ENCODE data around the gene SDS. TPM values are rescaled to one million over a fixed set of nuclear protein-coding genes. Genes with fewer than 3 reads are reported as not detected.

The SDS gene
- total and polyA plus RNA-seq, 2 donors from 2014 or later, result 1.0 TPM; not detected in 1

GRCh38 chr12:113425960-113426453, 22.3 kb upstream of the SDS start:
- H3K27ac ChIP-seq (ENCODE audit: low read depth in 2 of 2, low read length in 2 of 2), result no peak overlapping the region
- H3K4me3 ChIP-seq (ENCODE audit: low read length in 3 of 3), result no peak overlapping the region
- H3K4me1 ChIP-seq (ENCODE audit: control insufficient read depth in 2 of 3, insufficient read depth in 2 of 3, low read depth in 1 of 3, low read length in 3 of 3), result peaks cover 0 to 8% (median 0%) of the 10 kb centered on the region in 3 donors
- FAIRE-seq (no peak), DNase-seq (no peak)
- no peaks in the 10 kb centered on the region for H3K27me3 ChIP-seq (ENCODE audit: control insufficient read depth, insufficient read depth, low read length)
- intact Hi-C loops (cut with DNase I), result no loop called here
- H3K9me3 ChIP-seq (ENCODE audit: control insufficient read depth in 2 of 3, insufficient read depth in 1 of 3, low read length in 3 of 3), result no peaks in the 10 kb centered on the region
- TF ChIP-seq, protein P1, sequence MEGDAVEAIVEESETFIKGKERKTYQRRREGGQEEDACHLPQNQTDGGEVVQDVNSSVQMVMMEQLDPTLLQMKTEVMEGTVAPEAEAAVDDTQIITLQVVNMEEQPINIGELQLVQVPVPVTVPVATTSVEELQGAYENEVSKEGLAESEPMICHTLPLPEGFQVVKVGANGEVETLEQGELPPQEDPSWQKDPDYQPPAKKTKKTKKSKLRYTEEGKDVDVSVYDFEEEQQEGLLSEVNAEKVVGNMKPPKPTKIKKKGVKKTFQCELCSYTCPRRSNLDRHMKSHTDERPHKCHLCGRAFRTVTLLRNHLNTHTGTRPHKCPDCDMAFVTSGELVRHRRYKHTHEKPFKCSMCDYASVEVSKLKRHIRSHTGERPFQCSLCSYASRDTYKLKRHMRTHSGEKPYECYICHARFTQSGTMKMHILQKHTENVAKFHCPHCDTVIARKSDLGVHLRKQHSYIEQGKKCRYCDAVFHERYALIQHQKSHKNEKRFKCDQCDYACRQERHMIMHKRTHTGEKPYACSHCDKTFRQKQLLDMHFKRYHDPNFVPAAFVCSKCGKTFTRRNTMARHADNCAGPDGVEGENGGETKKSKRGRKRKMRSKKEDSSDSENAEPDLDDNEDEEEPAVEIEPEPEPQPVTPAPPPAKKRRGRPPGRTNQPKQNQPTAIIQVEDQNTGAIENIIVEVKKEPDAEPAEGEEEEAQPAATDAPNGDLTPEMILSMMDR (IDR thresholded peaks at IDR 0.05; ENCODE audit: borderline replicate concordance, extremely low read depth, insufficient read depth), result no peak
- H3K9ac ChIP-seq (ENCODE audit: low read length in 3 of 3), result no peak overlapping the region
- H3K36me3 ChIP-seq (ENCODE audit: control insufficient read depth in 2 of 3, insufficient read depth in 3 of 3, low read length in 3 of 3), result no peaks in the 10 kb centered on the region

GRCh38 chr12:113424915-113425823, 21.5 kb upstream of the SDS start:
- Histone ChIP-seq H3K4me1 (ENCODE audit: control insufficient read depth in 2 of 3, insufficient read depth in 2 of 3, low read depth in 1 of 3, low read length in 3 of 3) (peaks cover 0 to 8% (median 0%) of the 10 kb centered on the region in 3 donors), H3K27ac (ENCODE audit: low read depth in 2 of 2, low read length in 2 of 2) (no peak overlapping the region), H3K4me3 (ENCODE audit: low read length in 3 of 3) (no peak overlapping the region), H3K9me3 (ENCODE audit: control insufficient read depth in 2 of 3, insufficient read depth in 1 of 3, low read length in 3 of 3) (no peaks in the 10 kb centered on the region), H3K27me3 (ENCODE audit: control insufficient read depth, insufficient read depth, low read length) (no peaks in the 10 kb centered on the region), H3K36me3 (ENCODE audit: control insufficient read depth in 2 of 3, insufficient read depth in 3 of 3, low read length in 3 of 3) (no peaks in the 10 kb centered on the region), H3K9ac (ENCODE audit: low read length in 3 of 3) (no peak overlapping the region)
- intact Hi-C loops (cut with DNase I), result no loop called here
- DNase-seq (peak in 4 of 5 donors; percentile 38 to 74 (median 58)), FAIRE-seq (no peak)
- TF ChIP-seq, protein P1 (IDR thresholded peaks at IDR 0.05; ENCODE audit: borderline replicate concordance, extremely low read depth, insufficient read depth), result peak; percentile 65

DNA sequence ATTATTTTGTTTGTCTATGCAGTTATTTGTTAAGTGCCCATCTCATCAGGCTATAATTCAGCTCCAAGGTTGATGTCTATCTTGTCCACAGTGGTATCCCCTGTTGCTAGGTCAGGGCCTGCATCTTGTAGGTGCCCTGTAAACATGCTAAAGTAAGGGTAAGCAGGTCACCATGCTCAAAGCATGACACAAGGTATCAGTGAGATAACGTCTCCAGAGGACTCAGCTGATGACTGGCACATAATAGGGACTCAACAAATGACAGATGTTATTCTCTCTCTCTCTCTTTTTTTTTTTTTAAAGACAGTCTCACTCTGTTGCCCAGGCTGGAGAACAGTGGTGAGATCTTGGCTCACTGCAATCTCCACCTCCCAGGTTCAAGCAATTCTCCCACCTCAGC, 20.8 kb upstream of the SDS start:
- no peak overlapping the region for H3K4me3 ChIP-seq (ENCODE audit: low read length in 3 of 3)
- no peak overlapping the region for H3K27ac ChIP-seq (ENCODE audit: low read depth in 2 of 2, low read length in 2 of 2)
- TF ChIP-seq, protein P1 (IDR thresholded peaks at IDR 0.05; ENCODE audit: borderline replicate concordance, extremely low read depth, insufficient read depth), result no peak
- DNase-seq (no peak), FAIRE-seq (no peak)
- H3K27me3 ChIP-seq (ENCODE audit: control insufficient read depth, insufficient read depth, low read length), result no peaks in the 10 kb centered on the region
- H3K9ac ChIP-seq (ENCODE audit: low read length in 3 of 3), result no peak overlapping the region
- intact Hi-C loops (cut with DNase I), result no loop called here
- H3K9me3 ChIP-seq (ENCODE audit: control insufficient read depth in 2 of 3, insufficient read depth in 1 of 3, low read length in 3 of 3), result no peaks in the 10 kb centered on the region
- H3K4me1 ChIP-seq (ENCODE audit: control insufficient read depth in 2 of 3, insufficient read depth in 2 of 3, low read depth in 1 of 3, low read length in 3 of 3), result peaks cover 0 to 8% (median 0%) of the 10 kb centered on the region in 3 donors
- H3K36me3 ChIP-seq (ENCODE audit: control insufficient read depth in 2 of 3, insufficient read depth in 3 of 3, low read length in 3 of 3), result no peaks in the 10 kb centered on the region

Data from kidney (tissue), 14 donors.